Measurements from ENCODE around the gene MID1. TPM values are rescaled to one million over a fixed set of nuclear protein-coding genes. Genes with fewer than 3 reads are reported as not detected.

The MID1 gene
- total RNA-seq, 1 donor from 2014 or later: 3.4 TPM

DNA sequence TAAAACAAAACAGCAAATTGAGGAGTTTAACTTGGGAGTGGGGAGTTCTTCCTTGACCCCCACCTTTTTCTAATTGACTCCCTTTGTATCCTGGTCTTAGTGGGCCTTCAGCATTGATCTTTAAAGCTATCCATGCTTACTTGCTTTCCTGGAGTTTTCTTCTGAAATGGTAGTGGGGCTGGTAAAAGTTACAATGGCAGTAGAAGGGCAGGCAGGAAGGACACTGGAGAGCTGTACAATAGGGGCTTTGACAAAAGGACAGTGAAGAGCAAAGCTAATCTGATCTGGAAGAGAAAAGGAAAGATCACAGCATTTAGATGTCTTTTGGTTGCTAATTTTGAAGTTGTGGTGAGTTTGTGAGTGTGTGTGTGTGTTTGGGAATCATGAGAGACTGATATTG lies 111.5 kb downstream of the MID1 start:
- Histone ChIP-seq H3K27me3 (ENCODE audit: control insufficient read depth, insufficient read depth, low read length) (no peaks in the 10 kb centered on the region), H3K4me3 (ENCODE audit: low read depth, low read length) (no peak overlapping the region), H3K36me3 (ENCODE audit: control insufficient read depth, insufficient read depth, low read length) (no peaks in the 10 kb centered on the region)
- FAIRE-seq: no peak
- DNase-seq (ENCODE audit: low read depth): no peak
- TF ChIP-seq CTCF (IDR thresholded peaks at IDR 0.05; ENCODE audit: insufficient read depth, low read length, severe bottlenecking): no peak

- DNase-seq (ENCODE audit: low read depth) (peak; percentile 46), FAIRE-seq (no peak)
- Histone ChIP-seq H3K27me3 (ENCODE audit: control insufficient read depth, insufficient read depth, low read length) (no peaks in the 10 kb centered on the region), H3K36me3 (ENCODE audit: control insufficient read depth, insufficient read depth, low read length) (no peaks in the 10 kb centered on the region), H3K4me3 (ENCODE audit: low read depth, low read length) (no peak overlapping the region)
- no peak for TF ChIP-seq CTCF (IDR thresholded peaks at IDR 0.05; ENCODE audit: insufficient read depth, low read length, severe bottlenecking)
Observed at GRCh38 chrX:10507876-10508275, 112.5 kb downstream of the MID1 start.

GRCh38 chrX:10507181-10507580 lies 113.2 kb downstream of the MID1 start:
- FAIRE-seq (no peak), DNase-seq (ENCODE audit: low read depth) (no peak)
- H3K36me3 ChIP-seq (ENCODE audit: control insufficient read depth, insufficient read depth, low read length): no peaks in the 10 kb centered on the region
- H3K4me3 ChIP-seq (ENCODE audit: low read depth, low read length): no peak overlapping the region
- no peaks in the 10 kb centered on the region for H3K27me3 ChIP-seq (ENCODE audit: control insufficient read depth, insufficient read depth, low read length)
- TF ChIP-seq CTCF (IDR thresholded peaks at IDR 0.05; ENCODE audit: insufficient read depth, low read length, severe bottlenecking): no peak

GRCh38 chrX:10506781-10507180 lies 113.6 kb downstream of the MID1 start:
- no peaks in the 10 kb centered on the region for H3K27me3 ChIP-seq (ENCODE audit: control insufficient read depth, insufficient read depth, low read length)
- TF ChIP-seq CTCF (IDR thresholded peaks at IDR 0.05; ENCODE audit: insufficient read depth, low read length, severe bottlenecking): no peak
- DNase-seq (ENCODE audit: low read depth) (no peak), FAIRE-seq (peak; percentile 81)
- H3K36me3 ChIP-seq (ENCODE audit: control insufficient read depth, insufficient read depth, low read length): no peaks in the 10 kb centered on the region
- H3K4me3 ChIP-seq (ENCODE audit: low read depth, low read length): no peak overlapping the region

DNA sequence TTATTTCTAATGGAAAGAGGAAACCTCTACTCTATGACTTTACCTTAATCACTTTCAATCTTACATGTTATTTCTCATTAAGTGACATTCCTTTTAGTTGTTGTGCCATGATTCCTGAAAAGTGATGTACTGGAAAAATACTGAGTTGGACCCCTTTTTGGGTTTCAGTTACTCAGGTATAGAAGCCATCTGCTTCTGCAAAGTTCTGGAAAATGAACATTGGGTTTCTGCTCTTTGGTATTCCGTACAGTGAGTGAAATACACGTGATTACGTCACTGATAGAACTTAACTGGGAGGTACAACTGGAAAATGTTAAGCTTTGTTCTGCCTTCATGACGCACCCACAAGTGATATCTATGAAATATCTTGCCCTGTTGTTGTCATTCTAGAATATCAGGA lies 114.7 kb downstream of the MID1 start:
- Histone ChIP-seq H3K27me3 (ENCODE audit: control insufficient read depth, insufficient read depth, low read length) (no peaks in the 10 kb centered on the region), H3K4me3 (ENCODE audit: low read depth, low read length) (no peak overlapping the region), H3K36me3 (ENCODE audit: control insufficient read depth, insufficient read depth, low read length) (no peaks in the 10 kb centered on the region)
- no peak for TF ChIP-seq CTCF (IDR thresholded peaks at IDR 0.05; ENCODE audit: insufficient read depth, low read length, severe bottlenecking)
- peak; percentile 60 for FAIRE-seq
- DNase-seq (ENCODE audit: low read depth): no peak

DNA sequence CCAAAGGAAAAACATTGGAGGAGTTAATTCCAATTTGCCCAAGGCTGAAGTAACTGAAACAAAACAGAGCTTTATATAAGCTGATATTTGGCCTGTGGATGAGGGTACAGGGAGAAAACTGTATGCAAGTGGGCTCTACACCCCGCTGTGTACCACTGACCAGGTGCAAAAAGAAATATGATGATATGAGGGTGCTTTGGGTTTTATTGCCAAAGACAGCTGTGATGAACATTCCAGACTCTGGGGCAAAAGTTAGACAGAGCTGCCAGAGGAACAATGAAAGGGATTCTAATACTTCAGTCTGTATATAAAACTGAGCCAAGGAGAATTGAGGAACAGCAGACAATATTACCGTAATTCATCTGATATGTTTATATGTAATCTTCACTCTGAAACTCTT lies 117.4 kb downstream of the MID1 start:
- FAIRE-seq (no peak), DNase-seq (ENCODE audit: low read depth) (no peak)
- no peak for TF ChIP-seq CTCF (IDR thresholded peaks at IDR 0.05; ENCODE audit: insufficient read depth, low read length, severe bottlenecking)
- H3K36me3 ChIP-seq (ENCODE audit: control insufficient read depth, insufficient read depth, low read length): no peaks in the 10 kb centered on the region
- no peaks in the 10 kb centered on the region for H3K27me3 ChIP-seq (ENCODE audit: control insufficient read depth, insufficient read depth, low read length)
- no peak overlapping the region for H3K4me3 ChIP-seq (ENCODE audit: low read depth, low read length)
